HepG2 (cell line): ENCODE data around the gene ATN1. TPM values are rescaled to one million over a fixed set of nuclear protein-coding genes. Genes with fewer than 3 reads are reported as not detected.
A peak's percentile ranks its signal among the peaks of the same experiment; 100 is the strongest.

Experiments used
- CREB3 ChIP-seq: sonication (generic); formaldehyde crosslinking; IDR thresholded peaks from 2 replicates; pipeline ENCODE4 v1.5.0; 2020; ENCODE audit warnings: missing genetic modification reagents
- EED ChIP-seq: sonication (generic); formaldehyde crosslinking; IDR thresholded peaks from 2 replicates; pipeline ENCODE4 v1.5.0; 2020; ENCODE audit warnings: mild to moderate bottlenecking, missing genetic modification reagents
- FOSL1 ChIP-seq: sonication (generic); formaldehyde crosslinking; IDR thresholded peaks from 2 replicates; pipeline ENCODE4 v1.9.0; 2021; ENCODE audit warnings: missing genetic modification reagents, borderline replicate concordance
- FOXA3 ChIP-seq: IDR thresholded peaks from 2 replicates; pipeline ENCODE4 v1.6.1; 2016; ENCODE audit warnings: missing genetic modification reagents, missing compliant biosample characterization
- FOXO1 ChIP-seq: sonication (generic); formaldehyde crosslinking; IDR thresholded peaks from 2 replicates; pipeline ENCODE4 v1.4.0; 2020; ENCODE audit warnings: missing genetic modification reagents
- KMT2A ChIP-seq: sonication (generic); formaldehyde crosslinking; IDR thresholded peaks from 2 replicates; pipeline ENCODE4 v1.4.0; 2020; ENCODE audit warnings: missing genetic modification reagents
- MAZ ChIP-seq, 2 experiments: sonication (generic) in 1 of 2; formaldehyde crosslinking in 1 of 2; IDR thresholded peaks; 2 replicates each; pipeline versions ENCODE4 v1.5.0 to v1.6.1; 2012 to 2020; ENCODE audit warnings: low read depth in 2 of 2, mild to moderate bottlenecking in 2 of 2, borderline replicate concordance in 1 of 2, improper control_type of control experiment in 1 of 2, low read length in 1 of 2, missing genetic modification reagents in 1 of 2, moderate library complexity in 1 of 2
- MED8 ChIP-seq: sonication (generic); formaldehyde crosslinking; IDR thresholded peaks from 2 replicates; pipeline ENCODE4 v1.8.1; 2023; ENCODE audit warnings: mild to moderate bottlenecking, missing genetic modification reagents; ENCODE audit not compliant: insufficient replicate concordance
- NPAS2 ChIP-seq: sonication (generic); formaldehyde crosslinking; IDR thresholded peaks from 2 replicates; pipeline ENCODE4 v1.8.0; 2022; ENCODE audit warnings: mild to moderate bottlenecking, missing genetic modification reagents, borderline replicate concordance
- PLRG1 ChIP-seq: fragments of 450-650 bp; conservative IDR thresholded peaks from 2 replicates; pipeline ENCODE4 v1.6.1; 2016
- PRMT3 ChIP-seq: sonication (generic); formaldehyde crosslinking; IDR thresholded peaks from 2 replicates; pipeline ENCODE4 v1.8.1; 2022; ENCODE audit warnings: low read depth, mild to moderate bottlenecking, moderate library complexity, missing genetic modification reagents, borderline replicate concordance
- SRSF4 ChIP-seq: fragments of 200-400 bp; formaldehyde crosslinking; IDR thresholded peaks from one replicate; pipeline ENCODE4 v1.6.1; 2018; ENCODE audit warnings: mild to moderate bottlenecking, low read depth, low read length, moderate library complexity; ENCODE audit not compliant: poor library complexity, severe bottlenecking
- STAT5B ChIP-seq: sonication (generic); formaldehyde crosslinking; IDR thresholded peaks from 2 replicates; pipeline ENCODE4 v1.4.0; 2020; ENCODE audit warnings: missing genetic modification reagents
- STAT6 ChIP-seq: sonication (generic); formaldehyde crosslinking; IDR thresholded peaks from 2 replicates; pipeline ENCODE4 v1.4.0; 2020; ENCODE audit warnings: missing genetic modification reagents, mild to moderate bottlenecking, borderline replicate concordance
- TGIF2 ChIP-seq: IDR thresholded peaks from 2 replicates; pipeline ENCODE4 v1.6.1; 2016; ENCODE audit warnings: control low read depth, missing compliant biosample characterization
- ZFP41 ChIP-seq: sonication (generic); formaldehyde crosslinking; IDR thresholded peaks from 2 replicates; pipeline ENCODE4 v1.4.0; 2020; ENCODE audit warnings: mild to moderate bottlenecking, missing genetic modification reagents, borderline replicate concordance
- ZNF296 ChIP-seq: sonication (generic); formaldehyde crosslinking; conservative IDR thresholded peaks from 2 replicates; pipeline ENCODE4 v1.5.0; 2020; ENCODE audit warnings: mild to moderate bottlenecking, missing genetic modification reagents
- ZNF382 ChIP-seq: sonication (generic); formaldehyde crosslinking; IDR thresholded peaks from 2 replicates; pipeline ENCODE4 v1.5.0; 2020; ENCODE audit warnings: missing genetic modification reagents, mild to moderate bottlenecking, borderline replicate concordance
- ZNF597 ChIP-seq: sonication (generic); formaldehyde crosslinking; IDR thresholded peaks from 2 replicates; pipeline ENCODE4 v1.5.0; 2020; ENCODE audit warnings: missing genetic modification reagents
- ZNF724P ChIP-seq: sonication (generic); formaldehyde crosslinking; IDR thresholded peaks from 2 replicates; pipeline ENCODE4 v1.8.0; 2022; ENCODE audit warnings: missing genetic modification reagents, borderline replicate concordance
- ZNF816 ChIP-seq: sonication (generic); formaldehyde crosslinking; IDR thresholded peaks from 2 replicates; pipeline ENCODE4 v1.8.0; 2022; ENCODE audit warnings: missing genetic modification reagents, mild to moderate bottlenecking, borderline replicate concordance
- polyA plus RNA-seq, 8 experiments: library from polyadenylated mRNA; depleted of rRNA in 3 of 8; stranded (reverse) in 7 of 8; unstranded in 1 of 8; fragments of >200 nt; fragmentation: Illumina TruSeq in 4 of 8; extraction: Trizol in 4 of 8; gene quantifications; 2 replicates each; pipeline versions ENCODE4 v1.2.1 to v1.2.3, GENCODE V29; 2011 to 2016; ENCODE audit warnings: low read depth in 4 of 8, missing spikeins in 1 of 8, mixed read lengths in 1 of 8; ENCODE audit not compliant: insufficient read depth in 1 of 8
- total RNA-seq, 5 experiments: library from RNA; depleted of rRNA; stranded (reverse); fragments of >200 nt; fragmentation: Illumina TruSeq; extraction: Trizol; gene quantifications; 2 replicates each; pipeline ENCODE4 v1.2.3, GENCODE V29; 2016; ENCODE audit warnings: low read depth in 1 of 5
- TF ChIP-seq, protein P1 (sequence below): sonication (generic); formaldehyde crosslinking; IDR thresholded peaks from 2 replicates; pipeline ENCODE4 v1.4.0; 2020; ENCODE audit warnings: missing genetic modification reagents

ATN1 gene
- total and polyA plus RNA-seq, 2 of the 13 experiments (the other 11 are each of a cell fraction or from before 2014, with no cell fraction given), result 2.1 to 8.6 TPM

DNA sequence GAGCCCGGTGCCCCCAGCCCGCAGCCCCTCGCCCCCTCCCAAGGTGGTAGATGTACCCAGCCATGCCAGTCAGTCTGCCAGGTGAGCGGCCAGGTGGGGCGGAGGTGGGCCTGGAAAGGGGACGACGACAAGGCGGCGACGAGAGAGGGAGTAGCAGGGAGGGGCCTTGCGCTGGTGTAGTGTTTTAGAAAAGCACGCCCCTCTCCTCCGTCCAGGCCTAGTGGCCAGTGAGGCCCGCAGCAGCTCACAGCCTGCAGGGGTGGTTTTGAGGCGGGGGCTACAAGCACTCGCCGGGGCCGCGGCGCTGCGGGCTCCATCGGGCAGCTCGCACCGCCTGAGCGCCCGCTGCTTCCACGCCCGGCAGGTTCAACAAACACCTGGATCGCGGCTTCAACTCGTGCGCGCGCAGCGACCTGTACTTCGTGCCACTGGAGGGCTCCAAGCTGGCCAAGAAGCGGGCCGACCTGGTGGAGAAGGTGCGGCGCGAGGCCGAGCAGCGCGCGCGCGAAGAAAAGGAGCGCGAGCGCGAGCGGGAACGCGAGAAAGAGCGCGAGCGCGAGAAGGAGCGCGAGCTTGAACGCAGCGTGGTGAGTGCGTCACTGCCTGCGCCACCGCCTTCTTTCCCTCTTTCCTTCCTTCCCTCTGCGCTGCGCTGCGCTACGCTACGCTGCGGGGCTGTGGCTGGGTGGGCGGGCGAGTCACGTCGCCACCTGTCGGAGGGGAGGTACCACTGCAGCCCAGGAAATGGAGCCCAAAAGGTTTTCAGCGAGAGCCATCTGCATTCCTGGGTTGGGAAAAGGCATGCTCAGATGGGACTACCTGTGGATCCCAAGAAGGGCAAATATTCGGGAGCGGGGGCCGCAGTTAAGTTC, 10.0 kb downstream of the ATN1 start (continued):
- TF ChIP-seq STAT6 (CRISPR knock-in tag), result peak; percentile 92; the same call in 1 of the 2 replicates
- peak; percentile 58 for TF ChIP-seq TGIF2 (CRISPR knock-in tag)
- TF ChIP-seq PRMT3 (CRISPR knock-in tag), result no peak; the same call in 1 of the 2 replicates
- no peak for TF ChIP-seq STAT5B (CRISPR knock-in tag)
- TF ChIP-seq MED8, result no peak
- no peak for TF ChIP-seq ZNF382 (CRISPR knock-in tag)
- TF ChIP-seq EED (CRISPR knock-in tag), result no peak; the same call in 1 of the 2 replicates
- no peak for TF ChIP-seq FOSL1 (CRISPR knock-in tag)
- TF ChIP-seq ZNF296 (CRISPR knock-in tag), result no peak
- peak; percentile 79 for TF ChIP-seq ZNF724P
- TF ChIP-seq KMT2A (CRISPR knock-in tag), result peak; percentile 92
- no peak for TF ChIP-seq ZNF816 (CRISPR knock-in tag)
- TF ChIP-seq PLRG1, result no peak
- no peak for TF ChIP-seq SRSF4
- TF ChIP-seq FOXO1 (CRISPR knock-in tag), result peak; percentile 81
- TF ChIP-seq ZFP41 (CRISPR knock-in tag), result peak; percentile 60; the same call in 1 of the 2 replicates
- TF ChIP-seq, protein P1, sequence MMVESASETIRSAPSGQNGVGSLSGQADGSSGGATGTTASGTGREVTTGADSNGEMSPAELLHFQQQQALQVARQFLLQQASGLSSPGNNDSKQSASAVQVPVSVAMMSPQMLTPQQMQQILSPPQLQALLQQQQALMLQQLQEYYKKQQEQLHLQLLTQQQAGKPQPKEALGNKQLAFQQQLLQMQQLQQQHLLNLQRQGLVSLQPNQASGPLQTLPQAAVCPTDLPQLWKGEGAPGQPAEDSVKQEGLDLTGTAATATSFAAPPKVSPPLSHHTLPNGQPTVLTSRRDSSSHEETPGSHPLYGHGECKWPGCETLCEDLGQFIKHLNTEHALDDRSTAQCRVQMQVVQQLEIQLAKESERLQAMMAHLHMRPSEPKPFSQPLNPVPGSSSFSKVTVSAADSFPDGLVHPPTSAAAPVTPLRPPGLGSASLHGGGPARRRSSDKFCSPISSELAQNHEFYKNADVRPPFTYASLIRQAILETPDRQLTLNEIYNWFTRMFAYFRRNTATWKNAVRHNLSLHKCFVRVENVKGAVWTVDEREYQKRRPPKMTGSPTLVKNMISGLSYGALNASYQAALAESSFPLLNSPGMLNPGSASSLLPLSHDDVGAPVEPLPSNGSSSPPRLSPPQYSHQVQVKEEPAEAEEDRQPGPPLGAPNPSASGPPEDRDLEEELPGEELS (CRISPR knock-in tag), result peak; percentile 51; the same call in 1 of the 2 replicates
- TF ChIP-seq ZNF597 (CRISPR knock-in tag), result no peak
- no peak for TF ChIP-seq CREB3 (CRISPR knock-in tag)
- no peak for TF ChIP-seq MAZ (IDR thresholded peaks at IDR 0.05; ENCODE audit: borderline replicate concordance, low read depth, low read length)
- peak; percentile 90 for TF ChIP-seq MAZ (CRISPR knock-in tag; IDR thresholded peaks at IDR 0.05; ENCODE audit: low read depth)
- no peak for TF ChIP-seq NPAS2 (CRISPR knock-in tag)
- peak; percentile 76 for TF ChIP-seq FOXA3 (CRISPR knock-in tag)
